Measurements from ENCODE around the gene ATG4A. TPM values are rescaled to one million over a fixed set of nuclear protein-coding genes. Genes with fewer than 3 reads are reported as not detected.

The ATG4A gene
- total RNA-seq, 6 experiments from 2014 or later: 11.7 to 16.4 (median 12.1) TPM

- WGBS (ENCODE audit: insufficient coverage, low coverage, low lambda C conversion rate, missing lambda C conversion rate): 51% methylated on average over 3 of the region's 3 CpGs
Measured at GRCh38 chrX:108203540-108203939, 112.0 kb downstream of the ATG4A start.

More at GRCh38 chrX:108203540-108203939, 112.0 kb downstream of the ATG4A start:
- H3K9me3 ChIP-seq: no peaks in the 10 kb centered on the region
- H3K36me3 ChIP-seq: no peaks in the 10 kb centered on the region
- no peaks in the 10 kb centered on the region for H3K4me1 ChIP-seq
- no peak overlapping the region for H3K4me3 ChIP-seq
- H3K27ac ChIP-seq: no peak overlapping the region
- DNase-seq (no peak), ATAC-seq (no peak)
- intact Hi-C loops (cut with DNase I): no loop called here
- TF ChIP-seq CTCF (IDR thresholded peaks at IDR 0.05): no peak
- TF ChIP-seq POLR2A (IDR thresholded peaks at IDR 0.05): no peak
- no peaks in the 10 kb centered on the region for H3K27me3 ChIP-seq

Other genes starting within 250 kb of the ATG4A start
- gene TEX13B, start 109.4 kb upstream of the ATG4A start, total RNA-seq: not detected
- gene VSIG1, start 46.7 kb upstream of the ATG4A start, total RNA-seq: not detected
- gene PSMD10, start 236 bp upstream of the ATG4A start, total RNA-seq: 10 to 100 TPM; 10.1 to 23.1 (median 17.1) TPM

Data from right lobe of liver (tissue), 6 donors.